ENCODE results near the gene DIP2B. TPM values are rescaled to one million over a fixed set of nuclear protein-coding genes. Genes with fewer than 3 reads are reported as not detected.

The DIP2B gene
- total RNA-seq, 2 experiments from 2014 or later: 18.8 to 21.8 TPM

DNA sequence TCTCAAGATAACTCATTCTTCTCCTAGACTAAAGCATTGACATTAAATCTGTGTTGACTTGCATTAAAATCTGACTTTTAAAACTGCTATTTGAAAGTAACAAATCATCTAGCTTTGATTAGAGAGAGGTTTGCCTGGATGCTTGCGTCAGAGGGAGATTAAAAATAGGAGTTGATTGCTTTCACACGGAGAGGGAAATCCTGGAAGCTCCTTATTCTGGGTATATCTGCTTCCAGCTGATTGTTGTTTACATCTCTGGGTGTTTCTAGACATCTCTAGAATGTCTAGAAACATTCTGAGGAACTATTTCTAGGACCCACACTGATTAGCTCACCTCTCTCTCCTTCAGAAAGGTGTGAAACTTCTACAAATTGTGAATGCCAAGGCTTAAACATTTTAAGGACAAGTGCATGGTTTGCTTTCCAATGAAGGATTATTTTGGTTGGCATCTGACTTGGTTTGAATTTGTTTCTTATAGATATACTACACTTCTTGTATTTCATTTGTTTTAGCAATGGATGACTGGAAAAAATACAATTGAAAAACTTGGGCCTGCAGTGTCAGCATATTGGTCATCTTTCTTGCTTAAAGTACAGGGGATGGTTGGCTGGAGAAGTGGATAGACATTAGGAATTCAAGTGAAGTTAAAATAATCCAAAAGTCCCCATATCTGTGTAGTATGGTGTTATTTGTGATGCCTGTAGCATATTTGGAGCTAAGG, 2.1 kb downstream of the DIP2B start:
- no peak for ATAC-seq
- Mint-ChIP-seq H3K4me3 (peak overlapping the region; percentile 90), H3K4me1 (ENCODE audit: low read depth) (peaks cover 47% of the 10 kb centered on the region), H3K36me3 (ENCODE audit: low read depth) (peaks cover 7% of the 10 kb centered on the region), H3K9me3 (ENCODE audit: insufficient read depth) (no peaks in the 10 kb centered on the region), H3K27ac (no peak overlapping the region), H3K27me3 (ENCODE audit: low read depth) (no peaks in the 10 kb centered on the region)
- ChIA-PET CTCF (interaction anchor here (0.6 to 7.7 kb wide), 11 partner anchors 12 to 135 kb away, joined by 3 to 174 read pairs (median 6); no protein-coding TSS in a partner anchor), POLR2A (interaction anchor here (1.2 to 5.8 kb wide), 3 partner anchors 14 to 282 kb away, joined by 3 to 29 read pairs (median 4); no protein-coding TSS in a partner anchor)
- DNase-seq: no peak

GRCh38 chr12:50507474-50507838, 2.7 kb downstream of the DIP2B start:
- DNase-seq (no peak), ATAC-seq (no peak)
- Mint-ChIP-seq H3K27ac (no peak overlapping the region), H3K36me3 (ENCODE audit: low read depth) (peaks cover 7% of the 10 kb centered on the region), H3K4me1 (ENCODE audit: low read depth) (peaks cover 47% of the 10 kb centered on the region), H3K9me3 (ENCODE audit: insufficient read depth) (no peaks in the 10 kb centered on the region), H3K4me3 (peak overlapping the region; percentile 90), H3K27me3 (ENCODE audit: low read depth) (no peaks in the 10 kb centered on the region)
- ChIA-PET CTCF (interaction anchor here (0.7 to 7.7 kb wide), 12 partner anchors 12 to 514 kb away, joined by 3 to 174 read pairs (median 8); partner anchors contain the start of gene COX14), POLR2A (interaction anchor here (0.8 to 5.8 kb wide), 4 partner anchors 13 to 283 kb away, joined by 3 to 29 read pairs (median 4); no protein-coding TSS in a partner anchor)

GRCh38 chr12:50507930-50508329, 3.1 kb downstream of the DIP2B start:
- Mint-ChIP-seq H3K27ac (peak overlapping the region; percentile 78), H3K27me3 (ENCODE audit: low read depth) (no peaks in the 10 kb centered on the region), H3K4me3 (peak overlapping the region; percentile 90), H3K36me3 (ENCODE audit: low read depth) (peaks cover 7% of the 10 kb centered on the region), H3K4me1 (ENCODE audit: low read depth) (peaks cover 47% of the 10 kb centered on the region), H3K9me3 (ENCODE audit: insufficient read depth) (no peaks in the 10 kb centered on the region)
- DNase-seq (peak; percentile 48), ATAC-seq (no peak)
- CTCF ChIA-PET: interaction anchor here (0.7 to 7.7 kb wide), 13 partner anchors 11 to 514 kb away, joined by 3 to 174 read pairs (median 6); partner anchors contain the start of gene COX14
- POLR2A ChIA-PET: interaction anchor here (0.6 to 5.8 kb wide), 5 partner anchors 13 to 130 kb away, joined by 3 to 29 read pairs (median 4); no protein-coding TSS in a partner anchor

GRCh38 chr12:50508414-50508813, 3.6 kb downstream of the DIP2B start:
- Mint-ChIP-seq H3K36me3 (ENCODE audit: low read depth) (peaks cover 7% of the 10 kb centered on the region), H3K9me3 (ENCODE audit: insufficient read depth) (no peaks in the 10 kb centered on the region), H3K27me3 (ENCODE audit: low read depth) (no peaks in the 10 kb centered on the region), H3K27ac (peak overlapping the region; percentile 78), H3K4me1 (ENCODE audit: low read depth) (peaks cover 49% of the 10 kb centered on the region), H3K4me3 (peak overlapping the region; percentile 90)
- ATAC-seq: no peak
- no peak for DNase-seq
- ChIA-PET POLR2A (interaction anchor here (0.6 to 5.8 kb wide), 4 partner anchors 17 to 130 kb away, joined by 3 to 29 read pairs (median 4); no protein-coding TSS in a partner anchor), CTCF (interaction anchor here (1.2 to 7.7 kb wide), 11 partner anchors 11 to 397 kb away, joined by 3 to 174 read pairs (median 9); partner anchors contain the start of gene COX14)

DNA sequence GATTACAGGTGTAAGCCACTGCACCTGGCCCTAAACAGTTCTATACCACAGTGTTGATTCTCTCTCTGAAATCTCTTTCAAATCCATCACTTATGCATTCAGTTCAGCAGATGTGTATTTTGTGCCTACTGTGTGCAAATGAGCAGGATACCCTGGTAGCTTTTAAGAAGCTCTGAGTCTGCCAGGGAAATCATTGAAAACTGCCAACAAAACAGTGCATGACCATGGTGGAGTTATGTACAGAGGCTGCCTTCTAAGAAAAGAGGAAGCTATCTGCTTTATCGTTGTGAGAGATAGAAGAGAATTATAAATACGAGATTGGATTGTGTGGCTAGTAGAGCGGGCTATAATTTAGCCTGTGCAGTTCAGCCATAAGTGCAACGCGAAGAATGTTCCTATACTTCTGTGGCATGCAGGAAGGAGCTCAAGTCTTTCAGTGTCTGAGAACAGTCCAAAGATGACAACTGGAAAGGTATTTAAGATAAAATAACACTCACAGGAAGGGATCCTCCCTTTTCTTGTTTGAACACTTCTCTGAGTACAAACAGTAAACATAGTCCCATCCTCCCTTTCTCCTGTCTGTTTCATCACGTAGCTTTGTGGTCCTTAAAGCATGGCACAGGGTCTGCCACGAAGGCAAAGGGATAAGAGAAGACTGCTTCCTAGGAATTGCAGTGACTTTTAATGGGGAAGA, 4.3 kb downstream of the DIP2B start:
- DNase-seq (no peak), ATAC-seq (no peak)
- Mint-ChIP-seq H3K4me3 (peak overlapping the region; percentile 29), H3K4me1 (ENCODE audit: low read depth) (peaks cover 53% of the 10 kb centered on the region), H3K27me3 (ENCODE audit: low read depth) (no peaks in the 10 kb centered on the region), H3K27ac (peak overlapping the region; percentile 44), H3K36me3 (ENCODE audit: low read depth) (peaks cover 7% of the 10 kb centered on the region), H3K9me3 (ENCODE audit: insufficient read depth) (no peaks in the 10 kb centered on the region)
- ChIA-PET POLR2A (interaction anchor here (0.9 to 5.8 kb wide), 4 partner anchors 9 to 129 kb away, joined by 4 to 29 read pairs (median 5); no protein-coding TSS in a partner anchor), CTCF (interaction anchor here (0.7 to 7.7 kb wide), 17 partner anchors 10 to 518 kb away, joined by 3 to 174 read pairs (median 4); no protein-coding TSS in a partner anchor)

DNA sequence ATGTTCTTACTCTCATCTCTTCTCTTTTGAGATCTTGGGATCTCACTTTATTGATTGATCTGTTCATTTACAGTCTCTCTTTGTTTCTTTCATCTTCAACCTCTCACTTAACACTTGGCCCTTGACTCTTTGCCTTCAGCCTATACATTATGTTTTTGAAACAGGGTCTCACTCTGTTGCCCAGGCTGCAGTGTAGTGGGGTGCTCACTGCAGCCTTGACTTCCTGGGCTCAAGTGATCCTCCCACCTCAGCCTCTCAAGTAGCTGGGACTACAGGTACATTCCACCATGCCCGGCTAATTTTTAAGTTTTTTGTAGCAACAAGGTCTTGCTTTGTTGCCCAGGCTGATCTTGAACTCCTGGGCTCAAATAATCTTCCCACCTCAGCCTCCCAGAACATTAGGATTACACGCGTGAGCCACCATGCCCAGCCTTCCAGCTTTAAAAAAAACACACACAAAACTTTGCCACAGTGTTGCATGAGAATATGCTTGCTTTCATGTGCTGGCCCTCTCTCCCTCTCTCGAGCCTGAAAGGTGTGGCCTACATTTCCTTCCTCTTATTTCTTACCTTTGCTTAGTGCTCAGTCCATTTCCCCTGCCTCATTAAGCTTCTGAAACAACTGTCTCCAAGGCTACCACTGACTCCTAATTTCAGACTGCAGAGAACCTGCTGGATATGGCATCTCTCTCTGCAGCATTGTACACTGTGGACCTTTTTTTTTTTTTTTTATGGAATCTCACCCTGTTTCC, 9.9 kb downstream of the DIP2B start:
- no peaks in the 10 kb centered on the region for H3K9me3 Mint-ChIP-seq (ENCODE audit: insufficient read depth)
- peaks cover 37% of the 10 kb centered on the region for H3K4me1 Mint-ChIP-seq (ENCODE audit: low read depth)
- CTCF ChIA-PET: interaction anchor here (0.8 to 1.7 kb wide), 2 partner anchors 10 kb away, joined by 3 to 5 read pairs; no protein-coding TSS in a partner anchor

GRCh38 chr12:50515587-50515986, 10.8 kb downstream of the DIP2B start:
- H3K27ac Mint-ChIP-seq: peak overlapping the region; percentile 68
- H3K27me3 Mint-ChIP-seq (ENCODE audit: low read depth): no peaks in the 10 kb centered on the region
- H3K9me3 Mint-ChIP-seq (ENCODE audit: insufficient read depth): no peaks in the 10 kb centered on the region
- ChIA-PET CTCF (interaction anchor here (1.0 kb wide), 1 partner anchor 122 kb away, joined by 4 read pairs; no protein-coding TSS in a partner anchor), POLR2A (interaction anchor here (0.7 kb wide), 1 partner anchor 100 kb away, joined by 4 read pairs; no protein-coding TSS in a partner anchor)
- no peak overlapping the region for H3K4me3 Mint-ChIP-seq
- ATAC-seq: no peak
- no peak for DNase-seq
- peaks cover 40% of the 10 kb centered on the region for H3K4me1 Mint-ChIP-seq (ENCODE audit: low read depth)
- peaks cover 8% of the 10 kb centered on the region for H3K36me3 Mint-ChIP-seq (ENCODE audit: low read depth)

More for the DNA sequence above, 9.9 kb downstream of the DIP2B start:
- Mint-ChIP-seq H3K27me3 (ENCODE audit: low read depth) (no peaks in the 10 kb centered on the region), H3K36me3 (ENCODE audit: low read depth) (peaks cover 8% of the 10 kb centered on the region), H3K27ac (peak overlapping the region; percentile 91), H3K4me3 (peak overlapping the region; percentile 53)
- POLR2A ChIA-PET: no interaction called here
- ATAC-seq (peak; percentile 76), DNase-seq (peak; percentile 52)

GRCh38 chr12:50517421-50518048, 12.8 kb downstream of the DIP2B start:
- Mint-ChIP-seq H3K4me1 (ENCODE audit: low read depth) (peaks cover 43% of the 10 kb centered on the region), H3K9me3 (ENCODE audit: insufficient read depth) (no peaks in the 10 kb centered on the region), H3K36me3 (ENCODE audit: low read depth) (peaks cover 8% of the 10 kb centered on the region), H3K4me3 (no peak overlapping the region), H3K27me3 (ENCODE audit: low read depth) (no peaks in the 10 kb centered on the region), H3K27ac (no peak overlapping the region)
- POLR2A ChIA-PET: interaction anchor here (0.6 to 1.9 kb wide), 4 partner anchors 8 to 107 kb away, joined by 3 to 14 read pairs (median 4); partner anchors contain the start of gene DIP2B
- DNase-seq (no peak), ATAC-seq (peak; percentile 58)
- CTCF ChIA-PET: interaction anchor here (0.8 to 4.4 kb wide), 6 partner anchors 10 to 121 kb away, joined by 3 to 67 read pairs (median 4); partner anchors contain the start of gene DIP2B

DNA sequence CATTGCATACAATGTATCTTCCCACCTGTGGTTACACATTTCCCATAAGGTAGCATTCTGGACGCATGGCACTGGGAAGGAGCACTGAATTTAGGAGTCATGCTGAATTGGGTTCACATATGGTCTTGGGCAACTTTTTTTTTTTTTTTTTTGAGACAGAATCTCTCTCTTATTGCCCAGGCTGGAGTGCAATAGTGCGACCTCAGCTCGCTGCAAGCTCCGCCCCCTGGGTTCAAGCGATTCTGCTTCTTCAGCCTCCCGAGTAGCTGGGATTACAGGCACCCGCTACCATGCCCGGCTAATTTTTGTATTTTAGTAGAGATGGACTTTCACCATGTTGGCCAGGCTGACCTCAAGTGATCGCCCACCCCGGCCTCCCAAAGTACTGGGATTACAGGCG, 13.3 kb downstream of the DIP2B start:
- H3K4me3 Mint-ChIP-seq: no peak overlapping the region
- ATAC-seq: no peak

GRCh38 chr12:50519353-50519752, 14.6 kb downstream of the DIP2B start:
- Mint-ChIP-seq H3K36me3 (ENCODE audit: low read depth) (peaks cover 18% of the 10 kb centered on the region), H3K27me3 (ENCODE audit: low read depth) (no peaks in the 10 kb centered on the region), H3K9me3 (ENCODE audit: insufficient read depth) (no peaks in the 10 kb centered on the region), H3K27ac (peak overlapping the region; percentile 10), H3K4me3 (no peak overlapping the region), H3K4me1 (ENCODE audit: low read depth) (peaks cover 44% of the 10 kb centered on the region)
- ChIA-PET CTCF (interaction anchor here (1.3 to 4.4 kb wide), 3 partner anchors 12 to 49 kb away, joined by 3 to 67 read pairs (median 4); partner anchors contain the start of gene DIP2B), POLR2A (no interaction called here)
- no peak for ATAC-seq
- no peak for DNase-seq

More for the DNA sequence above, 13.3 kb downstream of the DIP2B start:
- Mint-ChIP-seq H3K27me3 (ENCODE audit: low read depth) (no peaks in the 10 kb centered on the region), H3K36me3 (ENCODE audit: low read depth) (peaks cover 10% of the 10 kb centered on the region), H3K4me1 (ENCODE audit: low read depth) (peaks cover 43% of the 10 kb centered on the region), H3K9me3 (ENCODE audit: insufficient read depth) (no peaks in the 10 kb centered on the region), H3K27ac (no peak overlapping the region)
- ChIA-PET POLR2A (interaction anchor here (0.6 to 1.9 kb wide), 4 partner anchors 9 to 107 kb away, joined by 3 to 14 read pairs (median 4); partner anchors contain the start of gene DIP2B), CTCF (interaction anchor here (0.8 to 4.4 kb wide), 7 partner anchors 11 to 120 kb away, joined by 3 to 67 read pairs (median 4); partner anchors contain the start of gene DIP2B)
- DNase-seq: no peak
